ENCODE measurements around the gene ATXN7.

Gene ATXN7

DNA sequence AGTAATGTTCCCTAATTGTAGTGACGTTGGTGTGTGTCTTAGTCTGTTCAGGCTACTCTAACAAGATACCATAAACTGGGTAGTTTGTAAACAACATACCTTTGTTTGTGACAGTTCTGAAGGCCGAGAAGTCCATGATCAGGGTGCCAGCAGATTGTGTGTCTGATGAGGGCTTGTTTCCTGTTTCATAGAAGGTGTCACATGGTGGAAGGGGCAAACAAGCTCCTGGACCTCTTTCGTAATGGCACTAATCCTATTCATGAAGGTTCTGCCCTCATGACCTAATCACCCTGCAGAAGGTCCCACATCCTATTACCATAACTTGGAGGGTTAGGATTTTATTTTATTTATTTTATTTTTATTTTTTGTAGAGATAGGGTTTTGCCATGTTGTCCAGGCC lies 11.1 kb downstream of the ATXN7 start:
- no peak for DNase-seq (ENCODE audit: extremely low read depth, insufficient read length)
- Histone ChIP-seq H3K27me3 (replicated peaks; ENCODE audit: control insufficient read depth, insufficient read depth, low read length) (no peaks in the 10 kb centered on the region), H3K4me3 (replicated peaks; ENCODE audit: low read depth, low read length) (no peak overlapping the region), H3K36me3 (ENCODE audit: control insufficient read depth, insufficient read depth, low read length) (no peaks in the 10 kb centered on the region)
- TF ChIP-seq, protein P1, sequence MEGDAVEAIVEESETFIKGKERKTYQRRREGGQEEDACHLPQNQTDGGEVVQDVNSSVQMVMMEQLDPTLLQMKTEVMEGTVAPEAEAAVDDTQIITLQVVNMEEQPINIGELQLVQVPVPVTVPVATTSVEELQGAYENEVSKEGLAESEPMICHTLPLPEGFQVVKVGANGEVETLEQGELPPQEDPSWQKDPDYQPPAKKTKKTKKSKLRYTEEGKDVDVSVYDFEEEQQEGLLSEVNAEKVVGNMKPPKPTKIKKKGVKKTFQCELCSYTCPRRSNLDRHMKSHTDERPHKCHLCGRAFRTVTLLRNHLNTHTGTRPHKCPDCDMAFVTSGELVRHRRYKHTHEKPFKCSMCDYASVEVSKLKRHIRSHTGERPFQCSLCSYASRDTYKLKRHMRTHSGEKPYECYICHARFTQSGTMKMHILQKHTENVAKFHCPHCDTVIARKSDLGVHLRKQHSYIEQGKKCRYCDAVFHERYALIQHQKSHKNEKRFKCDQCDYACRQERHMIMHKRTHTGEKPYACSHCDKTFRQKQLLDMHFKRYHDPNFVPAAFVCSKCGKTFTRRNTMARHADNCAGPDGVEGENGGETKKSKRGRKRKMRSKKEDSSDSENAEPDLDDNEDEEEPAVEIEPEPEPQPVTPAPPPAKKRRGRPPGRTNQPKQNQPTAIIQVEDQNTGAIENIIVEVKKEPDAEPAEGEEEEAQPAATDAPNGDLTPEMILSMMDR (IDR thresholded peaks at IDR 0.05; ENCODE audit: insufficient read depth, low read length, poor library complexity, severe bottlenecking): no peak

GRCh38 chr3:63875510-63875909 lies 11.8 kb downstream of the ATXN7 start:
- TF ChIP-seq, protein P1 (IDR thresholded peaks at IDR 0.05; ENCODE audit: insufficient read depth, low read length, poor library complexity, severe bottlenecking): no peak
- no peak for DNase-seq (ENCODE audit: extremely low read depth, insufficient read length)

GRCh38 chr3:63876260-63876659 lies 12.6 kb downstream of the ATXN7 start:
- TF ChIP-seq, protein P1 (IDR thresholded peaks at IDR 0.05; ENCODE audit: insufficient read depth, low read length, poor library complexity, severe bottlenecking): no peak
- DNase-seq (ENCODE audit: extremely low read depth, insufficient read length): no peak
- Histone ChIP-seq H3K27me3 (replicated peaks; ENCODE audit: control insufficient read depth, insufficient read depth, low read length) (no peaks in the 10 kb centered on the region), H3K4me3 (replicated peaks; ENCODE audit: low read depth, low read length) (no peak overlapping the region), H3K36me3 (ENCODE audit: control insufficient read depth, insufficient read depth, low read length) (no peaks in the 10 kb centered on the region)

More at GRCh38 chr3:63875510-63875909, 11.8 kb downstream of the ATXN7 start:
- H3K27me3 ChIP-seq (replicated peaks; ENCODE audit: control insufficient read depth, insufficient read depth, low read length): no peaks in the 10 kb centered on the region
- no peak overlapping the region for H3K4me3 ChIP-seq (replicated peaks; ENCODE audit: low read depth, low read length)
- no peaks in the 10 kb centered on the region for H3K36me3 ChIP-seq (ENCODE audit: control insufficient read depth, insufficient read depth, low read length)

DNA sequence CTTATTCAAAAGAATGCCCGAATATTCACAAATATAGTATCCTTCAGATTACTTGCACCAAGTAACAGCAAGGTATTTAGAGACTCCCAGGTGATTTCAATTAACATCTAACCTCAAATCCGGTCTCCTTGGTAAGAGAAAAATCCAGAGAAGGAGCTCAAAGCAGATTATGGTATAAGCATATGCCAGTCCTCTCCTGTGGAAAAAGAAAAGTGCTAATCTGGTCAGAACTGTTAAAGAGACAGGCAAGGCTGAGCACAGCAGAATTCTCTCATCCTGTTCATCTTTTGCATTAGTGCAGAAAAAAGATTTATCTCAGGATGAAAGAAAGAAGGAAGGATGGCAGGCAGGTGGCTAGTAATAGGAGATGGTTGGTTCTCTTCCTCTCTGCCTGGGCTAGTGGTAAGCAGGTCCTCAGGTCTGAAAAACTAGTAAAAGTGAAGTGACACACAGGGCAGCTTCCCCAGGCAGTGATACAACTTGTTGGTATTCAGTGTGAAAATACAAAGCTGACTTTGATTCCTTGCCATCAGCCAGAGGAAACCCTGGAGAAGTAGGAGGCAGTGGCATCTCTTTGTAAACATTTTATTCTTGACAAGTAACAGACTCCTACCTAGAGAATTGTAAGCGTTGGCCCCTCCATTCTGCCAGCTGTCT lies 14.2 kb downstream of the ATXN7 start:
- H3K27me3 ChIP-seq (replicated peaks; ENCODE audit: control insufficient read depth, insufficient read depth, low read length): no peaks in the 10 kb centered on the region
- no peak for DNase-seq (ENCODE audit: extremely low read depth, insufficient read length)
- TF ChIP-seq, protein P1 (IDR thresholded peaks at IDR 0.05; ENCODE audit: insufficient read depth, low read length, poor library complexity, severe bottlenecking): no peak
- no peak overlapping the region for H3K4me3 ChIP-seq (replicated peaks; ENCODE audit: low read depth, low read length)
- no peaks in the 10 kb centered on the region for H3K36me3 ChIP-seq (ENCODE audit: control insufficient read depth, insufficient read depth, low read length)

DNA sequence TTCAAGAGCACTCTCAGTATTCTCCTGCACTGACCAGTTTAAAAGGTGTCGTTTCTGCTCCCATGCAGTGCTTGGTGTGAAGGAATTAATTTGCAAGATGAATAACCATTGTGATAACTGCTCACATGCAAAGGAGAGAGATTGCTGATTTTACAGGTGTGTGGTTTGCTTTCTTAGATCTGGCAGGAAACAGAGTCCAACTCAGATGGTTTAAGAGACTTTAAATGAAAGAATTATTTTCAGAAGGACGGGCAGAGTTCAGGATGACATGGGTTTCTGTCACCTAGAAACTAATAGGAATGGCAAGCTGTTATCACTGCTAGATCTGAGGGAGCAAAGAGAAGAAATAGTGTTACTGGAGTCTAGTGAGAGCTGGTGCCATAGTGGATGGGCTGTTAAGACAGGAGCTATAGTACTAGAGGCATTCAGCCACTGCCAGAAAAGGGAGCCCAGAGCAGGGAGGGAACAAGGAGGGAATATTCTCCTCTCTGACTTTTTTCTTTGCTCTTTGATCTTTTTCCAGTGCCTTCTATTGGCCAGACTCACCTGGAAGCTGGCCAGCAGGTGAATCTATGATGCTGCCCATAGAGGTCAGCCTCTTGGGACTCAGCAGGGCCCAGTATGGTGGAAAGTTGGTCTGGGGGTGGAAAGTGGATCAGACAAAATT lies 14.9 kb downstream of the ATXN7 start:
- TF ChIP-seq, protein P1 (IDR thresholded peaks at IDR 0.05; ENCODE audit: insufficient read depth, low read length, poor library complexity, severe bottlenecking): no peak
- DNase-seq (ENCODE audit: extremely low read depth, insufficient read length): no peak
- H3K27me3 ChIP-seq (replicated peaks; ENCODE audit: control insufficient read depth, insufficient read depth, low read length): no peaks in the 10 kb centered on the region

More for the DNA sequence above, 14.9 kb downstream of the ATXN7 start:
- Histone ChIP-seq H3K36me3 (ENCODE audit: control insufficient read depth, insufficient read depth, low read length) (no peaks in the 10 kb centered on the region), H3K4me3 (replicated peaks; ENCODE audit: low read depth, low read length) (no peak overlapping the region)

Measured in GM06990 (cell line).